Keratinocyte (primary cell): ENCODE results near the gene SH2B3.

ENCODE experiments used
- EZH2 ChIP-seq: IDR thresholded peaks from one replicate; pipeline ENCODE4 v1.6.1; 2012; ENCODE audit warnings: inconsistent platforms, mild to moderate bottlenecking, low read length, moderate library complexity
- TF ChIP-seq, protein P1 (sequence below), 3 experiments: IDR thresholded peaks in 1 of 3; conservative IDR thresholded peaks in 1 of 3; optimal IDR thresholded peaks in 1 of 3; 2 replicates in 2 of 3; 3 replicates in 1 of 3; pipeline versions ENCODE3 to v1.5.1; 2011; ENCODE audit warnings: low read length in 3 of 3, mild to moderate bottlenecking in 3 of 3, moderate library complexity in 2 of 3, control low read depth in 1 of 3, inconsistent platforms in 1 of 3; ENCODE audit not compliant: insufficient read depth in 2 of 3; ENCODE audit errors: extremely low read depth in 1 of 3

DNA sequence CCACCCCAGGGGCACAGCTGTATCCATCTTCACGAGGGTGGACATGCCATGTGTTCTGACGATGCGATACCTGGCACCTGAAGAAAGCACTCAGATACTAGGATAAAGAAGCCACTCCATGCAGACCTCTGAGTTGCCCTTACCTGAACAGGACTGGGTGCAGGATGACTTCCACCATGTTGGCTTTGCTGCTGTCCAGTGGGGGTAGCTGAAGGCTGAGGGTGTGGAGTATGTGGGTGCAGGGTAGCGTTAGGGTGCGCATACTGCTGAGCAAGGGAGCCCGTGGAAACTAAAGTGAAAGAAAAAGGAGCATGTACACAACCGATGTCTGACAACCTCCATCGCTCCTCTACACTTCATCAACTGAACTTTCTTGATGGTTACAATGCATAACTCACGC lies 51.3 kb downstream of the SH2B3 start:
- TF ChIP-seq, protein P1, sequence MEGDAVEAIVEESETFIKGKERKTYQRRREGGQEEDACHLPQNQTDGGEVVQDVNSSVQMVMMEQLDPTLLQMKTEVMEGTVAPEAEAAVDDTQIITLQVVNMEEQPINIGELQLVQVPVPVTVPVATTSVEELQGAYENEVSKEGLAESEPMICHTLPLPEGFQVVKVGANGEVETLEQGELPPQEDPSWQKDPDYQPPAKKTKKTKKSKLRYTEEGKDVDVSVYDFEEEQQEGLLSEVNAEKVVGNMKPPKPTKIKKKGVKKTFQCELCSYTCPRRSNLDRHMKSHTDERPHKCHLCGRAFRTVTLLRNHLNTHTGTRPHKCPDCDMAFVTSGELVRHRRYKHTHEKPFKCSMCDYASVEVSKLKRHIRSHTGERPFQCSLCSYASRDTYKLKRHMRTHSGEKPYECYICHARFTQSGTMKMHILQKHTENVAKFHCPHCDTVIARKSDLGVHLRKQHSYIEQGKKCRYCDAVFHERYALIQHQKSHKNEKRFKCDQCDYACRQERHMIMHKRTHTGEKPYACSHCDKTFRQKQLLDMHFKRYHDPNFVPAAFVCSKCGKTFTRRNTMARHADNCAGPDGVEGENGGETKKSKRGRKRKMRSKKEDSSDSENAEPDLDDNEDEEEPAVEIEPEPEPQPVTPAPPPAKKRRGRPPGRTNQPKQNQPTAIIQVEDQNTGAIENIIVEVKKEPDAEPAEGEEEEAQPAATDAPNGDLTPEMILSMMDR (optimal IDR thresholded peaks at IDR 0.05 in 1 of 3, IDR thresholded peaks at IDR 0.05 in 1 of 3, conservative IDR thresholded peaks at IDR 0.05 in 1 of 3; ENCODE audit: extremely low read depth in 1 of 3, insufficient read depth in 2 of 3, low read length in 3 of 3) = no peak
- no peak for TF ChIP-seq EZH2
